ENCODE measurements around the gene FPGT. TPM values are rescaled to one million over a fixed set of nuclear protein-coding genes. Genes with fewer than 3 reads are reported as not detected.
"Not testable (repeated sequence)": the region's sequence is repeated elsewhere in the genome, so short reads cannot be mapped to it uniquely, and the experiment has no call there.

Gene FPGT
- total and polyA plus RNA-seq, 2 experiments from 2014 or later = 2.6 to 4.2 TPM

DNA sequence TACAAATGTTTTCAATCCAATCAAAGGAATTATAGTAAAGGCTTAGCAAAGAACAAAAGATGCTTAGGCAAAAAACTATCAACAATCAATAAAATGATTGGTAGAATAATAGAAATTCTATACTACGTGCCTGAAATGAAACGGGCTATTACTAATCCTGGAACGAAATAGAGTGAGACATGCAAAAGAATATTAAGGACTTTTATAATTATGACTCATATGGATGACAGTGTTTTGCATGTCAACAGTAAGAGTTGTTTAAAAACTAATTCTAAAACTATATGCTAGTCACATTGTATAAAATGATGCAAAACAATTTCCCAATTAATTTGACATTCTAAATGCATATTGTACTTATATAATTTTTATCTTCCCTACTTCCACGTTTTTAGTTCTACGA lies 35.7 kb upstream of the FPGT start:
- TF ChIP-seq REST (IDR thresholded peaks at IDR 0.05; ENCODE audit: unreplicated experiment) (no peak), CREB1 (CRISPR knock-in tag; IDR thresholded peaks at IDR 0.05; ENCODE audit: low read depth) (no peak), JUNB (IDR thresholded peaks at IDR 0.05; ENCODE audit: unreplicated experiment) (no peak)
- ATAC-seq (no peak), DNase-seq (ENCODE audit: low spot score) (no peak)
- Mint-ChIP-seq H3K4me1 (no peaks in the 10 kb centered on the region), H3K9me3 (no peaks in the 10 kb centered on the region), H3K4me3 (no peak overlapping the region), H3K27ac (no peak overlapping the region), H3K27me3 (ENCODE audit: insufficient read depth, low read depth, poor library complexity) (no peaks in the 10 kb centered on the region), H3K36me3 (ENCODE audit: low read depth) (no peaks in the 10 kb centered on the region)
- Histone ChIP-seq H3K9me2 (ENCODE audit: insufficient read depth) (no peaks in the 10 kb centered on the region), H3K36me3 (ENCODE audit: insufficient read depth) (no peaks in the 10 kb centered on the region), H3K79me2 (replicated peaks; ENCODE audit: insufficient read depth) (no peaks in the 10 kb centered on the region), H2AFZ (no peak overlapping the region), H3K27me3 (ENCODE audit: insufficient read depth) (no peaks in the 10 kb centered on the region), H3F3A (replicated peaks; ENCODE audit: low read depth) (no peaks in the 10 kb centered on the region), H3K4me3 (no peak overlapping the region), H3K4me1 (ENCODE audit: insufficient read depth) (no peaks in the 10 kb centered on the region), H4K20me1 (replicated peaks; ENCODE audit: insufficient read depth) (no peaks in the 10 kb centered on the region), H3K4me2 (no peak overlapping the region), H3K27ac (ENCODE audit: low read depth) (no peak overlapping the region)

DNA sequence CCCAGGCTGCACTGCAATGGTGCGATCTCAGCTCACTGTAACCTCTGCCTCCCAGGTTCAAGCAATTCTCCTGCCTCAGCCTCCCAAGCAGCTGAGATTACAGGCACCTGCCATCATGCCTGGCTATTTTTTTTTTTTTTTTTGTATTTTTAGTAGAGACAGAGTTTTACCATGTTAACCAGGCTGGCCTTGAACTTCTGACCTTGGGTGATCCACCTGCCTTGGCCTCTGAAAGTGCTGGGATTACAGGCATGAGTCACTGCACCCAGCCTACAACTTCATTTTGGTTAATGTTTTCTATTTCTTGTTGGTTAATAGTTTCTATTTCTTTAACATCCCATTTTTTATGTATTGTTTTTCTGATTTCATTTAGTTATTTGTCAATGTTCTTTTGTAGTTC lies 23.6 kb upstream of the FPGT start:
- not testable (repeated sequence) for ATAC-seq; H3F3A ChIP-seq (replicated peaks; ENCODE audit: low read depth); H3K4me1 ChIP-seq (ENCODE audit: insufficient read depth); H4K20me1 ChIP-seq (replicated peaks; ENCODE audit: insufficient read depth); H3K4me1 Mint-ChIP-seq; H3K4me2 ChIP-seq; H3K9me2 ChIP-seq (ENCODE audit: insufficient read depth); H3K36me3 Mint-ChIP-seq (ENCODE audit: low read depth); H3K27ac ChIP-seq (ENCODE audit: low read depth); DNase-seq (ENCODE audit: low spot score); H3K27ac Mint-ChIP-seq; H3K27me3 Mint-ChIP-seq (ENCODE audit: insufficient read depth, low read depth, poor library complexity); H3K79me2 ChIP-seq (replicated peaks; ENCODE audit: insufficient read depth); H3K36me3 ChIP-seq (ENCODE audit: insufficient read depth); H3K27me3 ChIP-seq (ENCODE audit: insufficient read depth); H3K4me3 ChIP-seq; H2AFZ ChIP-seq; H3K4me3 Mint-ChIP-seq; H3K9me3 Mint-ChIP-seq

GRCh38 chr1:74180490-74180889 lies 17.6 kb upstream of the FPGT start:
- H3K27me3 Mint-ChIP-seq (ENCODE audit: insufficient read depth, low read depth, poor library complexity) = no peaks in the 10 kb centered on the region
- Histone ChIP-seq H2AFZ (no peak overlapping the region), H3K4me2 (no peak overlapping the region), H3F3A (replicated peaks; ENCODE audit: low read depth) (no peaks in the 10 kb centered on the region), H4K20me1 (replicated peaks; ENCODE audit: insufficient read depth) (no peaks in the 10 kb centered on the region), H3K4me1 (ENCODE audit: insufficient read depth) (no peaks in the 10 kb centered on the region), H3K4me3 (no peak overlapping the region), H3K27me3 (ENCODE audit: insufficient read depth) (no peaks in the 10 kb centered on the region), H3K79me2 (replicated peaks; ENCODE audit: insufficient read depth) (no peaks in the 10 kb centered on the region), H3K9me2 (ENCODE audit: insufficient read depth) (no peaks in the 10 kb centered on the region), H3K36me3 (ENCODE audit: insufficient read depth) (no peaks in the 10 kb centered on the region), H3K27ac (ENCODE audit: low read depth) (no peak overlapping the region)
- DNase-seq (ENCODE audit: low spot score) (no peak), ATAC-seq (no peak)
- no peaks in the 10 kb centered on the region for H3K4me1 Mint-ChIP-seq
- H3K9me3 Mint-ChIP-seq = no peaks in the 10 kb centered on the region
- H3K4me3 Mint-ChIP-seq = no peak overlapping the region
- H3K27ac Mint-ChIP-seq = no peak overlapping the region
- H3K36me3 Mint-ChIP-seq (ENCODE audit: low read depth) = no peaks in the 10 kb centered on the region
- TF ChIP-seq NANOG (IDR thresholded peaks at IDR 0.05; ENCODE audit: borderline replicate concordance) = no peak
- TF ChIP-seq ETS1 (IDR thresholded peaks at IDR 0.05) = no peak
- no peak for TF ChIP-seq EZH2 (IDR thresholded peaks at IDR 0.05; ENCODE audit: low read depth, unreplicated experiment)
- no peak for TF ChIP-seq POLR2AphosphoS5 (IDR thresholded peaks at IDR 0.05; ENCODE audit: low read depth)
- TF ChIP-seq REST (IDR thresholded peaks at IDR 0.05; ENCODE audit: unreplicated experiment) = no peak
- TF ChIP-seq ZNF331 (CRISPR knock-in tag; IDR thresholded peaks at IDR 0.05; ENCODE audit: low read depth) = no peak
- TF ChIP-seq CTCF (conservative IDR thresholded peaks at IDR 0.05; ENCODE audit: low read depth in 2 of 2) = no peak
- TF ChIP-seq CREB1 (CRISPR knock-in tag; IDR thresholded peaks at IDR 0.05; ENCODE audit: low read depth) = no peak

Data from GM23338 (cell line).